ENCODE data around the gene OPHN1.

OPHN1 gene

DNA sequence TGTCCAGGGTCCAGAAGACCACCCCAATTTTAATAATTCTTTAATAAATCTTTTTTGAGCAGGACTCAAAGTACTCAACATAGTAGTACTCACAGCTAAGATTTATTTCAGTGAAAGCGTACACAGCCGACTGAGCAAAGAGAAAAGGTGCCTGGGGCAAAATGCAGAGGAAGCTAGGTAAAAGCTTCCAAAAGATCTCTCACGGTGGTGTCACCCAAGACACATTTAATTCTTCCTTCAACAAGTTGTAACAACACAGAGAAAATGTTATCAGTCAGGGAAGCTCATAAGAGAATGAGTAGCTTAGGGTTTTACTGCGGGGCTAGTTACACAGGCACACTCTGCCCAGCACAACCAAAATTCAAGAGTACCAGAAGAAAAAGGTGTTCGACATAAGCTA lies 201.1 kb downstream of the OPHN1 start:
- no peak for DNase-seq

- no peak for DNase-seq
Measured at GRCh38 chrX:68209008-68209407, 224.3 kb downstream of the OPHN1 start.

DNA sequence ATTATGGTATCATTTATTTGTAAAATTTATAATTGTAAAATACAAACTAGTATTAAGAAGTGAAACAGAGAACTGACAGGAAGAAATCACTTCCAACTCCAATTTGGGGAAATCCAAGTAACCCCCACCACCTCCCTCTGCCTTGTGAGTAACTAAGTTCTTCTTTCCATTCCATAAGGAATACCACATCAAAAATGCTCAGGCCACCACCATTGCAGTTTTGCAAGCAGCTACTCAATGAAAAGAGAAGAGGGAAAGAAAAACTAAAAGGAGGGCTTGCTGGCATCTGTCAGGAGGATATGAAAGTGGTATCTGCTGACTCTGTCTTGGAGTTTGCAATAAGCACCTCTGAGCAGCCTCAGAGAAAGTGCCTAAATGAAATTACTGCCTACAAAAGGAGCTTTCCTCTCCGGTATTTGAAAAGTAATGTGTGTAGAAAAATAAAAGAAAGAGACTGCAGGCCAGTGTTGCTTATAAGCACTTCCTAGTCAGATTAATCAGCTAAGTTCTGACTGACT lies 228.7 kb downstream of the OPHN1 start:
- no peak for DNase-seq

GRCh38 chrX:68203646-68204045 lies 229.6 kb downstream of the OPHN1 start:
- DNase-seq, result no peak

GRCh38 chrX:68203211-68203610 lies 230.1 kb downstream of the OPHN1 start:
- DNase-seq, result no peak

DNA sequence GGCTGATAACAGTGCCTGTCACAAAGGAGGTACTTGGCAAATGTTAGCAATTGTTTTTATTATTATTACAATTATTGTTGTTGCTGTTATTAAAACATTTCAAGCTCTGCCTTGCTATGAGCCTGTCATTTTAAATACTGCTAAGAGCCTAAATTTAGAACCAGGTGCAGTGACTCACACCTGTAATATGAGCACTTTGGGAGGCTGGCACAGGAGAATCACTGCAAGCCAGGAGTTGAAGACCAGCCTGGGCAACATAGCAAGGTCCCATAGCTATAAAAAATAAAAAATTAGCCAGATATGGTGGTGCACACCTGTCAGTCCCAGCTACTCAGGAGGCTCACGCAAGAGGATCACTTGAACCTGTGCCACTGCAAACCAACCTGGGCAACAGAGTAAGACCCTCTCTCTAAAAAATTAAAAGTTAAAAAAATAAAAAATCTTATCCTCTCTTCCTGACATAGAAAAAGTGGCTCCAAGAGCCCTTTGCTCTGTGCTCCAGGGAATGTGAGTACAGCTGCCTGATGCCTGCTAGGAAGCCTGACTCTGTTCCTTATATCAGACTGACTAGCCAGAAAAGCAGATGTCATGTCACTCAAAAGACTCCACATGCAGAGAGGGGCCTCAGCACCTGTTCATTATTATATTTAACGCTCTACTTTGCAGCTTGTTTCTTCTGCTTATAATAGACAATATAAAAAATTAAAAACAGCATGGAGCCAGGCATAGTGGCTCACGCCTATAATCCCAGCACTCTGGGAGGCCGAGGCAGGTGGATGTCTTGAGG lies 234.0 kb downstream of the OPHN1 start:
- DNase-seq, result no peak

- DNase-seq, result peak; percentile 35
Measured at GRCh38 chrX:68196939-68197791, 236.1 kb downstream of the OPHN1 start.

GRCh38 chrX:68195561-68195960 lies 237.7 kb downstream of the OPHN1 start:
- DNase-seq, result no peak

GRCh38 chrX:68193786-68194185 lies 239.5 kb downstream of the OPHN1 start:
- no peak for DNase-seq

- DNase-seq, result no peak
Measured at GRCh38 chrX:68193234-68193633, 240.1 kb downstream of the OPHN1 start.

GRCh38 chrX:68190799-68191198 lies 242.5 kb downstream of the OPHN1 start:
- DNase-seq, result no peak

DNA sequence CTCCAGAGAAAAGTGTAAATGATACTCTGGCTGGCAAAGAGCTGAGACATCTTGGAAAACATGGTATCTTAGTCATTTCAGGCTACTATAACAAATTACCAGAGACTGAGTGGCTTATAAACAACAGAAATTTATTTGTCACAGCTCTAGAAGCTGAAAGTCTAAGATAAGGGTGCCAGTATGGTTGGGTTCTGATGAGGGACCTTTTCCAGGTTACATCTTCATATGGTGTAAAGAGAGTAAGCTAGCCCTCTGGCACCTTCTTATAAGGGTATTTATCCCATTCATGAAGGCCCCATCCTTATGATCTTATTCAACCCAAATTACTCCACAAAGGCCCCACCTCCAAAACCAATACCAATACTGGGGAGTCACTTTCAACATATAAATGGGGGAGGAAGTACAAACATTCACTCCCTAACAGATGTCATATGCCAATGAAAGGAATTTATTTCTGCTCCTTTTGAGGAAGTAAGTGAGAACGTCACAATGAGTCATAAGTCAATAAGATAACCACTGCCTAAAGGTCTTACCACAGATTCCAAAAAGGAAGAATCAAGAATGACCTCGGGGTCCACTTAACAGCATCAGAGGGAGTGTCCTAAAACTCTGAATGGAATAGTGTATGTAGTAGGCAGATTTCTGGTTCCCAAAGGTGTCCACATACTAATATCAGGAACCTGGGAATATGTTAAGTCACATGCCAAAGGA lies 246.6 kb downstream of the OPHN1 start:
- DNase-seq, result no peak

DNA sequence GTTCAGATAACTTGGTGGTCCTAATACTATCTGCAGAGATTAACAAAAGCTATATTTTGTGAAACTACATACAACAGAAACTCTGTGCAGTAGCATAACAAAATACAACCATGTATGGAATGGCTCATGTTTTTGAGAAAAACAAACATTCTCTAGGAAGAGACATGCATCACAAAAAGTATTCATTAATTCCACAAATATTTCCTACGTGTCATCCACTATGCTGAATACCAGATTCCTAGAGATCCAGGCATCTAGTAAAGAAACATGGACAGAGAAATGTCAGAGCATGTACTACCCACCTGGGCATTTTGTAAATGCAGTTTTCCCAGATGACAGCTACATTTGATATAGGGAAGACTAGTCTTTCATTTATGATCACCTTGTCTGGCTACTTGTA lies 248.1 kb downstream of the OPHN1 start:
- no peak for DNase-seq

- no peak for DNase-seq
Measured at GRCh38 chrX:68183612-68184214, 249.6 kb downstream of the OPHN1 start.

- no peak for DNase-seq
Measured at GRCh38 chrX:68180579-68180978, 252.7 kb downstream of the OPHN1 start.

GRCh38 chrX:68179355-68179754 lies 253.9 kb downstream of the OPHN1 start:
- no peak for DNase-seq

DNA sequence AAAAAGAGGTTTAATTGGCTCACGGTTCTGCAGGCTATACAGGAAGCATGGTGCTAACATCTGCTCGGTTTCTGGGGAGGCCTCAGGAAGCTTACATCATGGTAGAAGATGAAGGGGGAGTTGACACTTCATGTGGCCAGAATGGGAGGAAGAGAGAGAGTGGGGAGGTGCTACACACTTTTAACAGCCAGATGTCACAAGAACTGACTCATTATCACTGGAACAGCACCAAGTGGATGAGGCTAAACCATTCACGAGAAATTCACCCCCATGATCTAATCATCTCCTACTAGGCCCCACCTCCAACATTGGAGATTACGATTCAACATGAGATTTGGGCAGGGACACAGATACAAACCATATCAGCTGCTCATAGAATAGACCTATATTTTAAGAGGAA lies 255.8 kb downstream of the OPHN1 start:
- DNase-seq, result no peak

DNA sequence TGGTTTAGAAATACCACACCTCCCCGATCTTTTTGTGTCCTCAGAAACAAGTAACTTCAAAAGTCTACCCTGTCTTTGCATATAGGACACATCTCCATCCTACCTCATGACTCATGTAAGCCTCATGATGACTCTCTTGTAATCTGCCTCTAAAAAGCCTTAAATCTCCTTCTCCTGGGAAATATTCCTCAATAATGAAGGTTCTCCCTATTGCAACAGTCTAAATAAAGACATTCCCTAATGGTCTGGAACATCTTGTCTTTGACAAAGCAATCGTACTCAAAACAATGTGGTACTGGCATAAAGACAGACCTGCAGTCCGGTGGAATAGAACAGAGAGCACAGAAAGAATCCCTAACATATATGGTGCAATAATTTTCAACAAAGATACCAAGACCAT lies 257.7 kb downstream of the OPHN1 start:
- no peak for DNase-seq

DNA sequence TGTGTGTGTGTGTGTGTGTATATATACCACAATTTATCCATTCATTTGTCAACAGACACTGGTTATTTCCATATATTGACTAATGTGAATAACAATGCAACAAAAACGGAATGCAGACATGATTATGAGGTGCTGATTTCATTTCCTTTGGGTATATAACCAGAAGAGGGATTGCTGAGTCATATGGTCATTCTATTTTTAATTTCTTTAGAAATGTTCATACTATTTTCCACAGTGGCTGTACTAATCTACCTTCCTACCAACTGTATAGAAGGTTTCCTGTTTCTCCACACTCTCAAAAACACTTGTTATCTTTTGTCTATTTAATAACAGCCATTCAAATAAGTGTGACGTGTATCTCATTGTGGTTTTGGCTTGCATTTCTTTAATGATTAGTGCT lies 269.9 kb downstream of the OPHN1 start:
- DNase-seq, result no peak

DNA sequence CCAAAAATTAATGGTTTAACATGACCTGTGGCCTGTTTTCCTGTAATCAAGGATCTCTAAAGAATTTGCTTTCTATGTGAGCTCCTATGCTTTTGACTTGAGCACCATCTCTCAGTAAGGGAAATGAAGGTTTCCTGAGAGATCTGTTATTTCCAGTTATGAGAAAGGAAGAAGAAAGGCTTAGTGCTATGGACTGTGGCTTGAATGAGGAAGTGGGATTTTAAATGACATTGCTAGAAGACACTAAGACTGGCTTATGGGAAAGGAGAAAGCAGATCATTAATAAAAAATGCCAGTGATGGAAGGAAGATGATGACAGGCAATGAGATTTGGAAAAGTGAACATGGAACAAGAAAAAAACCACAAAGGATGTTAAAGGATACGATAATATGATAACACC lies 285.4 kb downstream of the OPHN1 start:
- DNase-seq, result no peak

DNA sequence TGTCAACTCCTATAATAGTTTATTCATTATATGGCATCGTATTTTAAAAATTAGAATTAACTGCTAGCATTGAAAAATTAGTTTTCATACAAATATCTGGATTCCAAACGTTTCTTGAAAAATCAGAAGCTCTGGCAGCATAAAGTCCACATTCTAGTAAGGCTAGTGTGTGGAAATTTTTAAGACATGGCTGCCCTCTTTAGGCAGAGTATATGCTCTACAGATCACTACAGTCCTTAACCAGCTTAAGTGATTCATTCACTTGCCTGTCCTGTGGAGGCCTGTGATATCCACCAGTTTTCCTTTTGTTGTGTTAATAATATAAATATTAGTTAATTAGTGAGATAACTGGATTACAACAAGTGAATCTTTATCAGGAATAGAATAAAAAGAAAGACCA lies 287.2 kb downstream of the OPHN1 start:
- DNase-seq, result no peak

DNA sequence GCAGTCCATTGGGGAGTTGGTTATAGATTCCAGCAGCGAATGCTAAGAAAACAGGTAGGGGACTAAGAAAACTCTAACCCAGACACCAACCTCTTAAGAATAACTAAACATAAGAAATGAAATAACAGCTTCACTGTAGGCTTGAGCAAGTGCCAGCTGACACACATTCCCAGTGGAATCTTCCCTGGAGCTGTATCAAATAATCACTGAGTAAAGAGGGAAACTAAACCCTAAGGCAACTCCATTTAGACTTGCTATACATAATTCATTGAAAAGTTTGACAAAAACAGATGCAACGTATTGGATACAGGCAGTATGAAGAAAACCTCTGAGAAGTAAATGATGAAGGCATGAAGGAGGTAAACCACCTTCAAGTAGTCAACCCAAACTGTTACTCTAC lies 293.5 kb downstream of the OPHN1 start:
- DNase-seq, result no peak

- DNase-seq, result no peak
Measured at GRCh38 chrX:68133181-68133580, 300.1 kb downstream of the OPHN1 start.

All from DMS79 (cell line).